K562 (cell line): ENCODE results near the gene OSBPL10. TPM values are rescaled to one million over a fixed set of nuclear protein-coding genes. Genes with fewer than 3 reads are reported as not detected.
A peak's percentile ranks its signal among the peaks of the same experiment; 100 is the strongest.

Experiments
- ATAC-seq: fragments of 200-7000 bp; cut with Tn5 transposase; 3 replicates; pipeline ENCODE4 v1.9.1; 2020; ENCODE audit warnings: moderate library complexity
- BruUV-seq: library from RNA; stranded (reverse); fragments of 400-500 nt; replicated peaks from 2 replicates; lab custom pipeline; 2021; lab: Mats Ljungman, UMichigan
- CTCF ChIA-PET: fragments of 300-600 bp; formaldehyde crosslinking; extraction: SDS; loops from one replicate; lab custom pipeline; 2021; ENCODE audit warnings: low intra/inter-chr PET ratio; lab: Yijun Ruan, JAX
- POLR2A ChIA-PET: fragments of 300-600, 350-650 bp; sonication (Branson Sonifier 250); formaldehyde crosslinking; extraction: SDS; loops from one replicate; lab custom pipeline; 2021; ENCODE audit warnings: antibody characterized with exemption, inconsistent platforms; lab: Yijun Ruan, JAX
- DNase-seq, 4 experiments: peaks; one replicate each; pipeline versions ENCODE4 v3.0.0 to v3.0.0-alpha.2; 2011 to 2018; ENCODE audit warnings: low spot score in 3 of 4, mixed read lengths in 3 of 4; ENCODE audit errors: extremely low read depth in 1 of 4
- FAIRE-seq: peaks from 2 replicates; lab custom pipeline; 2011; peaks lifted over from hg19 to GRCh38; lab: Jason Lieb, UNC
- H2AFZ ChIP-seq: 2 replicates; pipeline ENCODE4 v1.6.0; 2011; ENCODE audit warnings: low read depth, low read length, control low read depth, inconsistent platforms
- H3K27ac ChIP-seq: fragments of 200-600 bp; 3 replicates; pipeline ENCODE4 v1.8.0; 2011; ENCODE audit warnings: low read depth, mild to moderate bottlenecking, control low read depth, inconsistent platforms, low read length, moderate library complexity, mixed read lengths; ENCODE audit errors: extremely low read depth
- H3K27me3 ChIP-seq, 2 experiments: fragments of 300-600 bp in 1 of 2; 2 replicates in 1 of 2; 3 replicates in 1 of 2; pipeline versions ENCODE4 v1.6.0 to v1.8.0; 2011; ENCODE audit warnings: inconsistent platforms in 2 of 2, low read length in 2 of 2, mild to moderate bottlenecking in 1 of 2, mixed read lengths in 1 of 2, moderate library complexity in 1 of 2; ENCODE audit not compliant: control insufficient read depth in 2 of 2, insufficient read depth in 2 of 2
- H3K36me3 ChIP-seq: fragments of 300-600 bp; 3 replicates; pipeline ENCODE4 v1.8.0; 2011; ENCODE audit warnings: mild to moderate bottlenecking, low read length, inconsistent platforms; ENCODE audit not compliant: control insufficient read depth, insufficient read depth
- H3K4me1 ChIP-seq, 2 experiments: fragments of 200-600 bp in 1 of 2; replicated peaks in 1 of 2; 2 replicates in 1 of 2; 3 replicates in 1 of 2; pipeline versions ENCODE4 v1.5.1 to v1.8.0; 2011; ENCODE audit warnings: inconsistent platforms in 2 of 2, low read length in 2 of 2, mild to moderate bottlenecking in 1 of 2, mixed read lengths in 1 of 2, moderate library complexity in 1 of 2; ENCODE audit not compliant: control insufficient read depth in 2 of 2, insufficient read depth in 2 of 2
- H3K4me2 ChIP-seq: 2 replicates; pipeline ENCODE4 v1.6.1; 2011; ENCODE audit warnings: low read length, control low read depth, inconsistent platforms, mixed read lengths; ENCODE audit not compliant: insufficient read depth
- H3K4me3 ChIP-seq: fragments of 200-600 bp; sonication (generic), shearing (Covaris generic); 2 replicates; pipeline ENCODE4 v1.5.1; 2016; ENCODE audit warnings: control low read depth, inconsistent platforms
- H3K79me2 ChIP-seq: fragments of 200-600 bp; 3 replicates; pipeline ENCODE4 v1.8.0; 2011; ENCODE audit warnings: low read length, inconsistent platforms; ENCODE audit not compliant: control insufficient read depth, insufficient read depth
- H3K9ac ChIP-seq, 2 experiments: 2 replicates each; pipeline versions ENCODE4 v1.6.0 to v1.6.1; 2011; ENCODE audit warnings: low read depth in 2 of 2, low read length in 2 of 2, control low read depth in 1 of 2, inconsistent platforms in 1 of 2, mild to moderate bottlenecking in 1 of 2, mixed read lengths in 1 of 2; ENCODE audit not compliant: insufficient read depth in 1 of 2
- H3K9me1 ChIP-seq: one replicate; pipeline ENCODE4 v1.6.0; 2011; ENCODE audit warnings: inconsistent platforms, mild to moderate bottlenecking, low read length, moderate library complexity; ENCODE audit not compliant: control insufficient read depth, insufficient read depth
- H3K9me3 ChIP-seq: replicated peaks from 2 replicates; pipeline ENCODE4 v1.5.1; 2011; ENCODE audit warnings: low read depth, low read length, inconsistent platforms; ENCODE audit not compliant: control insufficient read depth, insufficient read depth
- H4K20me1 ChIP-seq: replicated peaks from 2 replicates; pipeline ENCODE4 v1.6.1; 2011; ENCODE audit warnings: low read length, inconsistent platforms, mixed read lengths; ENCODE audit not compliant: control insufficient read depth, insufficient read depth
- RBM22 ChIP-seq: fragments of 200-400 bp; formaldehyde crosslinking; IDR thresholded peaks from 2 replicates; pipeline ENCODE4 v1.6.1; 2018; ENCODE audit warnings: low read length, low read depth; ENCODE audit not compliant: poor library complexity, severe bottlenecking
- SMAD3 ChIP-seq: fragments of 450-650 bp; formaldehyde crosslinking; conservative IDR thresholded peaks from 2 replicates; pipeline ENCODE4 v1.4.0; 2020; ENCODE audit warnings: mild to moderate bottlenecking
- ZNF12 ChIP-seq: sonication (generic); formaldehyde crosslinking; IDR thresholded peaks from 2 replicates; pipeline ENCODE4 v1.4.0; 2020; ENCODE audit warnings: mild to moderate bottlenecking, missing genetic modification reagents
- WGBS: fragments of 100-300 bp; shearing (Covaris generic); methylation state at CpG from one replicate; pipeline ENCODE4 v1.1.6; 2016; ENCODE audit warnings: low coverage, mixed read lengths; ENCODE audit not compliant: insufficient coverage; ENCODE audit errors: missing lambda C conversion rate; 5-methylcytosine and 5-hydroxymethylcytosine counted together
- in situ Hi-C: fragments of 300-500 bp; cut with MboI; formaldehyde crosslinking; loops from 4 replicates; pipeline ENCODE4 v1.15.0; 2018; ENCODE audit warnings: inconsistent platforms, mixed read lengths
- intact Hi-C: fragments of 100-400 bp; cut with micrococcal nuclease; formaldehyde crosslinking; loops from 2 replicates; pipeline ENCODE4 v1.14.2; 2022
- polyA plus RNA-seq, 8 experiments: library from polyadenylated mRNA; depleted of rRNA in 4 of 8; stranded (reverse) in 5 of 8; unstranded in 3 of 8; fragments of >200 nt; fragmentation: Nextera tagmentation in 2 of 8; fragmentation: Illumina TruSeq in 1 of 8; extraction: Ambion mirVana in 2 of 8; extraction: Trizol in 1 of 8; gene quantifications; 2 replicates each; pipeline versions ENCODE4 v1.2.1 to v1.2.3, GENCODE V29; 2011 to 2014; ENCODE audit warnings: inconsistent platforms in 1 of 8, missing spikeins in 1 of 8
- total RNA-seq, 7 experiments: library from RNA; depleted of rRNA in 6 of 7; stranded (reverse); fragments of >200 nt in 6 of 7; fragmentation: Illumina TruSeq in 2 of 7; extraction: Trizol in 2 of 7; gene quantifications; 2 replicates each; pipeline versions ENCODE4 v1.2.1 to v1.2.3, GENCODE V29; 2011 to 2021; ENCODE audit warnings: low replicate concordance in 1 of 7
- TF ChIP-seq, protein P1 (sequence below), 2 experiments: fragments of 450-650 bp; conservative IDR thresholded peaks; 2 replicates each; pipeline ENCODE4 v1.6.1; 2017; ENCODE audit warnings: mild to moderate bottlenecking in 2 of 2, moderate library complexity in 2 of 2

Gene OSBPL10
- total and polyA plus RNA-seq, 9 of the 15 experiments (the other 6 are each of a cell fraction or from before 2014, with no cell fraction given), result 0.03 to 0.19 (median 0.14) TPM; not detected in 2

DNA sequence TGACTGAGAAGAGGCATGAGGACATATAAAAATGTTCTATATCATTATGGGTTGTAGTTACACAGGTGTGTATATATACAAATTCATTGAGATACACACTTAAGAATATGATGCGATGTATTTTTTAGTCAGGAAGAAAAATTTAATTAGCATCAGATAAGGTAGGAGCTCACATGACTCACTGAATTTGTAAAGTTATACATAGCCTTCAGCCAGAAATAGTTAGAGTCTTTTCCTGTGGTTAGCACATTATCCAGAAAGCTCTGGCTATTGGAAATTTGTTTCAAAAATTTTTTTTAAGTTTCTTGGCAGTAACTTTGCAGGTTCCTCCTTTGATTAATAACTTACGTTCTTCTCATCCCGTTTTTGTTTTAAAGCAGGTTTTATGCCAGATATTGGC lies 359.7 kb downstream of the OSBPL10 start (continued):
- TF ChIP-seq, protein P1, sequence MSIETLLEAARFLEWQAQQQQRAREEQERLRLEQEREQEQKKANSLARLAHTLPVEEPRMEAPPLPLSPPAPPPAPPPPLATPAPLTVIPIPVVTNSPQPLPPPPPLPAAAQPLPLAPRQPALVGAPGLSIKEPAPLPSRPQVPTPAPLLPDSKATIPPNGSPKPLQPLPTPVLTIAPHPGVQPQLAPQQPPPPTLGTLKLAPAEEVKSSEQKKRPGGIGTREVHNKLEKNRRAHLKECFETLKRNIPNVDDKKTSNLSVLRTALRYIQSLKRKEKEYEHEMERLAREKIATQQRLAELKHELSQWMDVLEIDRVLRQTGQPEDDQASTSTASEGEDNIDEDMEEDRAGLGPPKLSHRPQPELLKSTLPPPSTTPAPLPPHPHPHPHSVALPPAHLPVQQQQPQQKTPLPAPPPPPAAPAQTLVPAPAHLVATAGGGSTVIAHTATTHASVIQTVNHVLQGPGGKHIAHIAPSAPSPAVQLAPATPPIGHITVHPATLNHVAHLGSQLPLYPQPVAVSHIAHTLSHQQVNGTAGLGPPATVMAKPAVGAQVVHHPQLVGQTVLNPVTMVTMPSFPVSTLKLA (conservative IDR thresholded peaks at IDR 0.05), result no peak
- TF ChIP-seq SMAD3, result no peak

DNA sequence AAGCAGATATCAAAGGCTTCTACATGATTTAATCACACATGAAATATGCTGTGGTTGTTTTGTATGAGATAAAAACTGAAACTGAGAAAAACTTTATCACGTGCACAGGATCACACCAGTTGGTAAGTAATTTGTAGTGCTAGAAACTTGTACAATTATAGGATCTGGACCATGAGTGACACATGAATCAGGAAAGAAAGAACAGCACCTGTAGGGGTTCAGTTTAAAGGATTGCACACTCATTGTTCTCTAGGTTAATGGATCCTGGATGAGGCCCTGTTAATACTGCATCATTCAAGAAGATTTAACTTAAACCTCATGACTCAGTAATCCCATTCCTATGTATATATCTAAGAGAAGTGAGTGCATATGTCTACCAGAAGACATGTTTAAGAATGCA lies 360.4 kb downstream of the OSBPL10 start:
- intact Hi-C loops, result no loop called here

More for the DNA sequence above, 360.4 kb downstream of the OSBPL10 start:
- H3K36me3 ChIP-seq, result peaks cover 81% of the 10 kb centered on the region; the same call in 2 of the 3 replicates
- no TSS peak for BruUV-seq
- ChIA-PET POLR2A (no interaction called here), CTCF (no interaction called here)
- FAIRE-seq, result no peak
- no peak for ATAC-seq
- H3K9me1 ChIP-seq, result no peaks in the 10 kb centered on the region
- no peak overlapping the region for H3K9ac ChIP-seq
- TF ChIP-seq ZNF12 (CRISPR knock-in tag) (no peak), RBM22 (peak; percentile 2)
- TF ChIP-seq, all 486 proteins: peak for 1
- Histone ChIP-seq H3K9me3 (no peaks in the 10 kb centered on the region), H3K79me2 (0 out of 3 replicates have a peak, but pooled peaks cover 3% of the 10 kb centered on the region), H3K4me2 (no peak overlapping the region), H3K4me1 (no peaks in the 10 kb centered on the region), H3K27ac (no peak overlapping the region), H3K4me3 (no peak overlapping the region), H3K27me3 (no peaks in the 10 kb centered on the region), H4K20me1 (no peaks in the 10 kb centered on the region), H2AFZ (no peak overlapping the region)
- no peak for DNase-seq
- WGBS, result 100% methylated on average over 1 of the region's 1 CpG
- in situ Hi-C loops, result no loop called here
